ENCODE data around the gene ZNF730.

DNA sequence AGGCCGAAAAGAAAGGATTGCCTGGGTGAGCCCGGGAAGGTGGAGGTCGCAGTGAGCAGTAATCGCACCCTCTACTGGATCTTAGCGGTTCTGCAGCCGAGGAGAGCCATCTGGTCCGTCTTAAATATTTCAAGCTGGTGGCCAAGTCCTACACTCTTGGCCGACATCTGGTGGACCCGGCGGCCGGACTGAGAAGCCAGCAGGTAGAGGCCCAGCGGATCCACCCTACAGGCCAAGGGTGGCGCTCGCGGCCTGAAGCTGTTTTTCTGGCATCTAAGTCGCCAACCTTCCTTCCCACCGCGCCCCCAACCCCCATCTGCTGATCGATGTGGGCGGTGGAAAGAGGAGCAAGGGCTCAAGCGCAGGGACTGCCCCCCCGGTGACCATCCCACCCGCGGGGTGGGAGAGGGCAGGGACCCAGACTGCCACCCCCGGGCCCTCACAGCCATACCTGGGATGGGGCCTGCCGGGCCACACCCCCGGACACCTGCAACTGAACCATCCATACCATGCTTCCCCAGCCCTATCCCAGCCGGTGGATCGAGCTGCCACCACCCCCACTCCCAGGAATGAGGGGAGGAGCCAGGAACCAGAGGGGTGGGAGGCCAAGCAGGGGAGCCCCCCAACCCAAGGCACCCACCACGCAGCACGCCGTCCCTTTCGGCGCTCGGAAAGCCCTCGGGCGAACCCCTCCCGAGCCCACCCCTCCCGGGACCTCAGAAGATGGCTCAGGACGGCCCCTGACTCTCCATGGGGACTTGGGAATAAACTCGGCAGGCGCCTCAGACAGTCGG, 46.3 kb upstream of the ZNF730 start:
- no peak for TF ChIP-seq POLR2AphosphoS5 (IDR thresholded peaks at IDR 0.05; ENCODE audit: borderline replicate concordance, low read depth, low read length)
- TF ChIP-seq EZH2 (IDR thresholded peaks at IDR 0.05): no peak
